Suppressor macrophage (primary cell): ENCODE results near the gene KCTD20.
A peak's percentile ranks its signal among the peaks of the same experiment; 100 is the strongest.
"Not testable (repeated sequence)": the region's sequence is repeated elsewhere in the genome, so short reads cannot be mapped to it uniquely, and the experiment has no call there.

Source experiments
- DNase-seq, 4 experiments: peaks; one replicate each; pipeline ENCODE4 v3.0.0-alpha.2; 2020 to 2022
- total RNA-seq, 17 experiments: gene quantifications; one replicate each; lab custom pipeline; 2026; ENCODE audit warnings: mixed read lengths in 6 of 17, inconsistent platforms in 3 of 17; lab: John Stamatoyannopoulos, UW

The KCTD20 gene
- 94.7 to 274 (median 210) reads per million in 17 experiments for total RNA-seq

GRCh38 chr6:36442671-36443470 lies at the start of gene KCTD20, which contains the start of gene PXT1:
KCTD20 (plus strand) TSS chr6:36443000; CDS start chr6:36470098, 27,098 bp downstream.
PXT1 (minus strand) TSS chr6:36442854; CDS start chr6:36426082, 16,772 bp downstream.
- peak; percentile 90 to 96 (median 92) for DNase-seq

GRCh38 chr6:36399970-36400369 lies 42.8 kb upstream of the KCTD20 start:
- no peak for DNase-seq

- no peak for DNase-seq
Observed at GRCh38 chr6:36402481-36402880, 40.3 kb upstream of the KCTD20 start.

- DNase-seq = no peak
Observed at GRCh38 chr6:36404164-36404563, 38.6 kb upstream of the KCTD20 start.

GRCh38 chr6:36409718-36410117 lies 33.1 kb upstream of the KCTD20 start:
- not testable (repeated sequence) for DNase-seq

DNA sequence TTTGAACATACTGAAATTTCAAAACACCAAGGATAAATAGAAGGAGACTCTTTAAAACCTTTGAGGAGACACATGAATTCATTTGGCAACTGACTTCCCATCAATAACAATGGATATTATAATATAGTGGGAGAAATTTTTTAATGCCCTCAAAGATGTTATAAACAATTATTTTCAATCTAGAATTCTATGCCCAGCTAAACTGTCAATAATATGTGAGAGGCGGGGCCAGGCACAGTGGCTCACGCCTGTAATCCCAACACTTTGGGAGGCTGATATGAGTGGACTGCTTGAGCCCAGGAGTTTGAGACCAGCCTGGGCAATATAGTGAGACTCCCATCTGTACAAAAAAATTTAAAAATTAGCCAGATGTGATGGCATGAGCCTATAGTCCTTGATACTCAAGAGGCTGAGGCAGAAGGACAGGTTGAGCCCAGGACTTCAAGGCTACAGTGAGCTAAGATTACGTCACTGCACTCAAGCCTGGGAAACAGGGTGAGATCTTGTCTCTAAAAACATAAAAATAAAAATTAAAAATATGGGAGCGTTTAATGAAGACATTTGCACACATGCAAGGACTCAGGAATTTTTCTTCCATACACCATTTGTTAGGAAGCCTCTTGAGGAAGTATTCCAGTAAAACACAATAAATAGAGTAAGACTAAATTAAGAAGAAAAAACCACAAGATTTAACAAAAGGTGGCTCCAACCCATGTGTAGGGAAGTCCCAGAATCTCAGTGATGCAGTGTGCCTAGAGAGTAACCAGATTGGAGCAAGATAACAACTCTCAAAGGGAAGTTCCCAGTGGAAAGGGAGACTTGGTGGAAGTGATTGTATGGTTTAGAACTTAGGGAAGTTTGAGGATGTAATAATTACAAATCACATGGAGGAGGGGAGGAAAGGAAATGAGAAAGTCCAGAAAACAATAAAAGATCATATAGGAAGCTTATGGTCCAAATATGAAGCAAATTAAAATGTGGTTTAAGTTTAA lies 29.0 kb upstream of the KCTD20 start:
- DNase-seq = peak in 1 of 4 experiments; percentile 17

- DNase-seq = no peak
Observed at GRCh38 chr6:36414481-36414880, 28.3 kb upstream of the KCTD20 start.

DNA sequence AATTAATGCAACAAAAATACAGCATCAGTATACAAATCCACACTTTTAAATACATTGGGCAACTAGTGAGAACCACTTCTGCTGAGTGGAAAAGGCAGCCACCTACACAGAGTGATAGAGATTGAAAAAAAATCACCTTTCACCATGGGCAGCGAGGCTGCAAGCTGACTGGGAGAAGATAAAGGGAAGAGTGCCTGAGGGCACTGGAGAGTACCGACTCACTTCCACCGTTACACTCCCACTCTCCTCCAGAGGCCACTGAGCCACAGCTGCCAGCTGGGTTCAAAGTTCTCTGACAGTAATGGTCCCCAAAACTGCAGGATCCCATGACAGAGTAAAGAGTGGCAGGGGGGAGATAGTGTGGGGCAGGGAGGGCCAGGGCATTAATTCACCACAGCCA lies 24.2 kb upstream of the KCTD20 start:
- peak in 2 of 4 experiments; percentile 12 to 19 for DNase-seq

- DNase-seq = peak in 2 of 4 experiments; percentile 24 to 42
Observed at GRCh38 chr6:36419310-36419709, 23.5 kb upstream of the KCTD20 start.

- no peak for DNase-seq
Observed at GRCh38 chr6:36422714-36423100, 20.1 kb upstream of the KCTD20 start.

DNA sequence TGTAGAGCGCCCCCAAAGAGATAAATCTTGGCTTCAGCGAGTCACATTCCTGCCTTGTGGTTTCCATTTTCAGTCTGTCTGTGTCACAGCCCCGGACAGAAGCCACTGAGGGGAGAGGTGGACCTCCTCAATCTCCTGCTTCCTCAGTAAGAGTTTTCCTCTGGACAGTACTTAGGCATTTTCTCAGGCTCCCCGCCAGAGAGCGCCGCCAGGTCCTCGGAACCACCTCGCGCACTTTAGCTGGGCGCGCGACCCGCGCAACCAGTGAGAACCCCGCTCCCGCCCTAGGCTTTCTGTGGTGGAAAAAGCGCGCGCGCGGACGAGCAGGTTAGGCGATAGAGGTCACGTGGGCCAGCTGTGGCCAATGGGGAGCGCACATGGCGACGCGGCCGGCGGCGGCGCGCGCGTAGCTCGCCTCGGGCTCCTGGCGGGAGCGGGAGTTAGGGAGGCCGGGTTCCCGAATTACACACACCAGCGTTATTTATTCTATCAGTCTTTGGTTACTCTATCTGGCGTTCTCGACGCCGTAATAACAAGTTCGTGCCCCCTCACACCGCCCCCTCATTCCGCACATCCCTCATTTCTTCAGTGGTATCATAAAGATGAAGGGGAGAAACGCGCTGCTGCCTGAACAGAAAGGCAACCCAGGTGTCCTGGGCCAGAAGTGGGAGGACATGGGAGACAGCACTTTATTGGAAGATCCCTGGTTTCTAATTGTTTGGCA lies 19.5 kb upstream of the KCTD20 start:
- DNase-seq = peak; percentile 99 to 100 (median 100)

DNA sequence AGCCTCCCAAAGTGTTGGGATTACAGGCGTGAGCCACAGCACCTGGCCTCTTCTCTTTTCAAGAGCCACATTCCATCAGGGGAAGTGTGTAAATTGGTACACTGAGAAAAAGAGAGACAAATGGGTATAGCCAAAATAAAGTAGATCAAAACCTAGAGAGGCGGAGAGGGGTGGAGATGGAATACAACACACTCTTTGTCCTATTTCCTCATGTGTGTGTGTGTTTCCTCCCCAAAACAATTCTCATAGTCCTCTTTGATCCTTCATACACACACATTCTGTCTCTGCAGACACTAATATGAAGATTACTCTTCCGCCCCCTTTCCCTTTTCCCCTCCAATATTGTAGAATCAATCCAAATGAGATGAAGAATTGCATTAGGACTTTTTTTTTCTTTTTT lies 16.2 kb upstream of the KCTD20 start:
- no peak for DNase-seq

DNA sequence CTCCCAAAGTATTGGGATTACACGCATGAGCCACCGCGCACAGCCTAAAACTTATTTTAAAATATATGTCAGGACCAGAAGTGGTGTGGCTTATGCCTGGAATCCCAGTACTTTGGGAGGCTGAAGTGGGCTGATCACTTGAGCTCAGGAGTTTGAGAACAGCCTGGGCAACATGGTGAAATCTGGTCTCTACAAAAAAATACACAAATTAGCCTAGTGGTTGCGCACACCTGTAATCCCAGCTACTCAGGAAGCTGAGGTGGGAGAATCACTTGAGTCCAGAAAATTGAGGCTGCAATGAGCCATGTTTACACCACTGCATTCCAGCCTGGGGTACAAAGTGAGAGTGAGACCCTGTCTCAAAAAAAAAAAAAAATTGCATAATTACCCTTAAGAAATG lies 13.9 kb upstream of the KCTD20 start:
- DNase-seq = peak in 2 of 4 experiments; percentile 13 to 27

DNA sequence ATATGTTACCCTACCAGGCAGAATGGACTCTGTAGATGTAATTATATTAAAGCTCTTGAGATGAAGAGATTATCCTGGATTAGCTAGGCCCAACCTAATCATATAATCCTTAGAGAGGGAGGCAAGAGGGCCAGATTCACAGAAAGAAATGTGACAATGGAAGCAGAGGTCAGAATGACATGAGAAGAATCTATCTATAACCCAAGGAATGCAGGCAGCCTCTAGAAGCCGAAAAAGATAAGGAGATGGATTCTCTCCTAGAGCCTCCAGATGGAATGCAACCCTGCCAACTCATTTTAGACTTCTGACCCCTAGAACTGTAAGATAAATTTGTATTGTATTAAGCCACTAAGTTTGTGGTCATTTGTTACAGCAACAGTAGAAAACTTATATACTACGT lies 12.4 kb upstream of the KCTD20 start:
- DNase-seq = no peak

- DNase-seq = no peak
Observed at GRCh38 chr6:36431197-36431596, 11.6 kb upstream of the KCTD20 start.

GRCh38 chr6:36432151-36432671 lies 10.6 kb upstream of the KCTD20 start:
- no peak for DNase-seq

DNA sequence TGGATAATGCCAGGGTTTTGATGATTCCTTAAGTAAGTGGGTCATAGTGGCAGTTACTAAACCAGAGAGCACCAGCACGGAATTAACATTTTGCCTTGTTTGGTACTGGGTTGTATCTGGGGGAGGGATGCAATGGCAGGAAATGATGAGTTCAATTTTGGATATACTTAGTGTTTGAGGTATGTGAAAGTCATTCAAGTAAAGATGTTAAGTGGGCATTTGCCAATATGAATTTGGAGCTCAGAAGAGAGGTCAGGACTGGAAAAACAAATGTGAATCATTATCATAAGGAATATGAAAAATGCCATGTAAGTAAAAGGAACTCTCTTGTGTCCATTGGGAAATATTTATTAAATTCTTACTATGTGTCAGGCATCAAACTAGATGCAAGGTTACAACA lies 6.3 kb upstream of the KCTD20 start:
- peak in 1 of 4 experiments; percentile 16 for DNase-seq

GRCh38 chr6:36441307-36441894 lies 1.4 kb upstream of the KCTD20 start:
- DNase-seq = peak; percentile 96 to 99 (median 97)

- DNase-seq = peak in 3 of 4 experiments; percentile 7 to 36 (median 26)
Observed at GRCh38 chr6:36442103-36442670, 613 bp upstream of the KCTD20 start.

- DNase-seq = peak; percentile 34 to 61 (median 52)
Observed at GRCh38 chr6:36443471-36444428, 950 bp downstream of the KCTD20 start.
